ENCODE results near the gene SYT2. TPM values are rescaled to one million over a fixed set of nuclear protein-coding genes. Genes with fewer than 3 reads are reported as not detected.
"Not testable (repeated sequence)": the region's sequence is repeated elsewhere in the genome, so short reads cannot be mapped to it uniquely, and the experiment has no call there.

The SYT2 gene
- total RNA-seq, 6 donors from 2014 or later = 0.14 TPM; not detected in 5

- H3K4me1 ChIP-seq = peaks cover 0 to 5% (median 0%) of the 10 kb centered on the region in 4 donors
Observed at GRCh38 chr1:202563818-202564217, 146.4 kb downstream of the SYT2 start.

DNA sequence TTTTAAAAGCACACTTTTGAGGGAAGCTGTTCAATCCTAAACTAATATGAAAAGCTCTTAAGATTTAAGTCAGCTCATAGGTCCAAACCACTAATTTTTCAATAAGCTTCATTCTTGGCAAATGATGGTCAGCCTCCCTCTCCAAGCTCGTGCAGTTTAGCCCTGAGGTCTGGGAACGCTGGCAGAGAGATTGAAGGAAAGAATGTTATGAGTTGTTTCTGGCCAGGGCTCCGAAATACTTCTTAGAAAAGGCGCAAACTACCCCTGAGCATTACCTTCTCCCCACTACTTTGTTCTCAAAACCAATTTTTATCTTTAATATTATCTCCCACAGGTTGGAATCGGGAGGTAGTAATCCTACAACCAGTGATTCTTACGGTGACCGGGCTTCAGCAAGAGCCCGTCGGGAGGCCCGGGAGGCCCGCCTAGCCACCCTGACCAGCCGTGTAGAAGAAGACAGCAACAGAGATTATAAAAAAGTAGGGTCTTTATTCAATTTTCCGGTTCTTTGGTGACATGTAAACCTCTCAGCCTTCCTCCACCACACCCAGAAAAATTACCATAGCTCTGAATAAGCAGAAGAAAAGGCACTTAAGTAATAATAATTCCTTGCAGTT is 147.7 kb downstream of the SYT2 start:
- H3K9me3 ChIP-seq = no peaks in the 10 kb centered on the region
- WGBS, 2 donors = 68 to 91% methylated on average over 13 of the region's 13 CpGs
- peak overlapping the region in 1 of 4 donors; percentile 44 for H3K27ac ChIP-seq
- TF ChIP-seq EP300 (IDR thresholded peaks at IDR 0.05) (no peak), POLR2AphosphoS5 (IDR thresholded peaks at IDR 0.05) (no peak), CTCF (IDR thresholded peaks at IDR 0.05) (no peak), POLR2A (IDR thresholded peaks at IDR 0.05) (no peak)
- H3K4me1 ChIP-seq = peaks cover 0 to 5% (median 0%) of the 10 kb centered on the region in 4 donors
- ATAC-seq (ENCODE audit: low FRiP score in 2 of 2) (peak in 1 of 2 donors; percentile 56), DNase-seq (peak in 1 of 2 donors; percentile 56)
- no peak overlapping the region for H3K4me3 ChIP-seq
- H3K36me3 ChIP-seq = peaks cover 0 to 18% (median 12%) of the 10 kb centered on the region in 4 donors
- H3K27me3 ChIP-seq = no peaks in the 10 kb centered on the region

More at GRCh38 chr1:202563818-202564217, 146.4 kb downstream of the SYT2 start:
- no peak for DNase-seq
- no peak for TF ChIP-seq EP300 (IDR thresholded peaks at IDR 0.05)
- TF ChIP-seq POLR2AphosphoS5 (IDR thresholded peaks at IDR 0.05) = no peak
- TF ChIP-seq CTCF (IDR thresholded peaks at IDR 0.05) = no peak
- no peak for TF ChIP-seq POLR2A (IDR thresholded peaks at IDR 0.05)
- Histone ChIP-seq H3K9me3 (no peaks in the 10 kb centered on the region), H3K27me3 (no peaks in the 10 kb centered on the region), H3K4me3 (no peak overlapping the region), H3K27ac (no peak overlapping the region), H3K36me3 (peaks cover 0 to 18% (median 12%) of the 10 kb centered on the region in 4 donors)
- 82 to 84% methylated on average over 1 of the region's 1 CpG for WGBS, 2 donors
- no peak for ATAC-seq (ENCODE audit: low FRiP score in 2 of 2)

- ATAC-seq (ENCODE audit: low FRiP score in 2 of 2) (no peak), DNase-seq (no peak)
- Histone ChIP-seq H3K4me3 (no peak overlapping the region), H3K27ac (no peak overlapping the region), H3K27me3 (no peaks in the 10 kb centered on the region), H3K4me1 (peaks cover 0 to 2% (median 0%) of the 10 kb centered on the region in 4 donors), H3K36me3 (peaks cover 0 to 18% (median 12%) of the 10 kb centered on the region in 4 donors), H3K9me3 (no peaks in the 10 kb centered on the region)
- 82 to 95% methylated on average over 2 of the region's 2 CpGs for WGBS, 2 donors
- no peak for TF ChIP-seq POLR2A (IDR thresholded peaks at IDR 0.05)
- TF ChIP-seq POLR2AphosphoS5 (IDR thresholded peaks at IDR 0.05) = no peak
- no peak for TF ChIP-seq EP300 (IDR thresholded peaks at IDR 0.05)
- no peak for TF ChIP-seq CTCF (IDR thresholded peaks at IDR 0.05)
Observed at GRCh38 chr1:202561726-202562443, 148.4 kb downstream of the SYT2 start.

DNA sequence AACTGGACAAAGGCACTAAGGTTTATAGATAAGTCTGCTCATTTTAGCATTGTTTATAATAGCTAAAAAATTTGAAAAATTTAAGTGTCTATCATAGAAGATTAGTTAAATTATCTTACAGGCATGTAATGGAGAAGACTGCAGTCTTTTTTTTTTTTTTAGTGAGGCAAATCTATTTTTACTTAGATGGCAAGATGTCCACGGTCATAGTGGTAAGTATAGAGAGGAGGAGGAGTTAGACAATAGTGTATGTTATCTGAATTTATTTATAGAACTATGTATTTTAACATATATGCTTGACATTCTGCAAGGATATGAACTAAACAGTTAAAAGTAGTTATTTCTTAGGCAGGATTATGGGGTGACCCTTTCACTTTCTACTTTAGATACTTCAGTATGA is 149.0 kb downstream of the SYT2 start:
- Histone ChIP-seq H3K4me1 (no peaks in the 10 kb centered on the region), H3K4me3 (no peak overlapping the region), H3K27me3 (no peaks in the 10 kb centered on the region), H3K36me3 (peaks cover 0 to 18% (median 12%) of the 10 kb centered on the region in 4 donors), H3K9me3 (no peaks in the 10 kb centered on the region), H3K27ac (no peak overlapping the region)
- no peak for DNase-seq
- ATAC-seq (ENCODE audit: low FRiP score in 2 of 2) = no peak
- TF ChIP-seq EP300 (IDR thresholded peaks at IDR 0.05) (no peak), POLR2A (IDR thresholded peaks at IDR 0.05) (no peak), POLR2AphosphoS5 (IDR thresholded peaks at IDR 0.05) (no peak), CTCF (IDR thresholded peaks at IDR 0.05) (no peak)
- WGBS, 2 donors = 82 to 88% methylated on average over 1 of the region's 1 CpG

- not testable (repeated sequence) for H3K4me1 ChIP-seq; H3K27me3 ChIP-seq; H3K27ac ChIP-seq; ATAC-seq (ENCODE audit: low FRiP score in 2 of 2); H3K36me3 ChIP-seq; H3K9me3 ChIP-seq; DNase-seq; H3K4me3 ChIP-seq
- WGBS, 2 donors = 76 to 100% methylated on average over 1 of the region's 1 CpG
Observed at GRCh38 chr1:202557662-202558061, 152.6 kb downstream of the SYT2 start.

- WGBS, 2 donors = 88 to 100% methylated on average over 2 to 4 of the region's 4 CpGs
- H3K27me3 ChIP-seq; H3K9me3 ChIP-seq; H3K4me3 ChIP-seq; ATAC-seq (ENCODE audit: low FRiP score in 2 of 2); DNase-seq; H3K36me3 ChIP-seq; H3K4me1 ChIP-seq; H3K27ac ChIP-seq: not testable (repeated sequence)
Observed at GRCh38 chr1:202556037-202556436, 154.2 kb downstream of the SYT2 start.

DNA sequence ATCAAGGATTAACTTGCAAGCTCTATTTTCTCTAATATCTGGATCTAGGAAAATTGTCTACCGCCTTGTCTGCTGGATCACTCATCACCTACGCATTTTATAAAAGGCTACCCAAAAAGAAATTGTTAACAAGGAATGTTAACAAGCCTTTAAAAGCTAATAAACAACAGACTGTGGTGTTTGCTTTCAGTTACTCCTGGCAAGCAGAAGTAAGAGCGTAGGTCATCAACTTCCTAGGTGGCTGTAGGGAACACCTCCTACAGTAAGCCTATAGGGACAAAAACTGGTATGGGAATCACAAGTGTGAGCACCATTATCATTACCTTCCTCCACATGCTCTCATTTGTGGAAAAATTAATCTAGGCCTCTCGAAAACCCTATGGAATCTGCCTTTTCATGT is 155.6 kb downstream of the SYT2 start:
- not testable (repeated sequence) for H3K36me3 ChIP-seq; H3K9me3 ChIP-seq; DNase-seq; ATAC-seq (ENCODE audit: low FRiP score in 2 of 2); H3K4me1 ChIP-seq; H3K4me3 ChIP-seq; H3K27ac ChIP-seq; H3K27me3 ChIP-seq
- 83 to 85% methylated on average over 4 of the region's 4 CpGs for WGBS, 2 donors
